HG03571 (cell line): ENCODE results near the gene NENF.
"Not testable (repeated sequence)": the region's sequence is repeated elsewhere in the genome, so short reads cannot be mapped to it uniquely, and the experiment has no call there.

ENCODE experiments used
- ATAC-seq: cut with Tn5 transposase; IDR thresholded peaks from one replicate; pipeline ENCODE4 v1.9.1; 2021; ENCODE audit not compliant: unreplicated experiment

The NENF gene

DNA sequence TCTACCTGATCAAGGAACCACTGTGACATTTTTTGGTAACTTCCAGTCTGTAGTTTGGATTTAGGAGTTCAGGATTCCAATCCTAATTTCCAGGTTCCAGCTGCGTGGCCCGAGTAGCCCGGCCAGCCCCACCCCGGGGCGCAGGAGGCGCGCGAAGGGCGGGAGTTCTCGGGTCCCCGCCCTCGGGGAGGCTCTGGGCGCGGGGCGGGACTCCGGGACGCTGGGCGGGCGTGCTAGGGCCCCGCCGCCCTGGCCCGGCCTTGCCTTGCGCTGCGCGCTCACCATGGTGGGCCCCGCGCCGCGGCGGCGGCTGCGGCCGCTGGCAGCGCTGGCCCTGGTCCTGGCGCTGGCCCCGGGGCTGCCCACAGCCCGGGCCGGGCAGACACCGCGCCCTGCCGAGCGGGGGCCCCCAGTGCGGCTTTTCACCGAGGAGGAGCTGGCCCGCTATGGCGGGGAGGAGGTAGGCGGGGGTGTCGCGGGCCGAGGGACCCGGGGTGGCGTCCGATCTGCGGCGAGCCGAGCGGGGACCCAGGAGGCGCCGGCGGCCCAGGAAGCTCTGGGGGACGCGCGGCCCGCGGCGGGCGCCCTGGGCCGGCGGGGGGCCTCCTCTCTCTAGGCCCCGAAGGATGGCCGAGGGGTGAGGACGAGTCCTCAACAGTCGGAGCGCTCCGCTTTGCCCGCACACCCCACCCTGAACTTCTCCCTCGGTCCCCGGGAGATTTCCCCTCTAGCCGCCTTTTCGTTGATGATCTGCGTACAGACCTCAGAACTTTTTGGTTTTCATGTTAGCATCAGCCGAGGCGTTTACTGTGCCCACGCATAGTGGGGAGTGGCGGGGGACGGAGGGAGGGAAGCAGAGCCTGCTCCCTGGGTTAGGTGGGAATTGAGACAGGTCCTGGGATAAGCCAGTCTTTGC is at the start of gene NENF:
NENF (plus strand) TSS at position 260 of the 916 bp plus-strand sequence; CDS start at position 284, 24 bp downstream.
- ATAC-seq = peak; percentile 98

DNA sequence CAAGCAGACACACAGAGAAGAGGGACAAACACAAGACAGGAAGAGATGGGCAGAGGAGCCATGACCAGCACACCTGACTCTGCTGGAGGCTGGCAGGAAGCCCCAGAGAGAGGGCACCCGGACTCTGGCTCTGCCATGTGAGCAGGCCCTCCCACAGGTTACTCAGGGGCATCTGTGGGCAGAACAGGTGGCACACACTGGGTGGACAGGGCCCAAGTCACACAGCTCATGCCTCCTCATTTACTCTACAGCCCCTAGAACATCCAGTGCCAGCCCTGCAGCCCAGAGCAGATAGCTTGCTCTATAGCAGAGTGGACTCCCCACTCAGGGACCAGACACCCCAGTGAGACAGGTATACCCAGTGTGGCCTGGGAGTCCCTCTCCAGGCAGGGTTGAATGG is 46.7 kb upstream of the NENF start:
- no peak for ATAC-seq

DNA sequence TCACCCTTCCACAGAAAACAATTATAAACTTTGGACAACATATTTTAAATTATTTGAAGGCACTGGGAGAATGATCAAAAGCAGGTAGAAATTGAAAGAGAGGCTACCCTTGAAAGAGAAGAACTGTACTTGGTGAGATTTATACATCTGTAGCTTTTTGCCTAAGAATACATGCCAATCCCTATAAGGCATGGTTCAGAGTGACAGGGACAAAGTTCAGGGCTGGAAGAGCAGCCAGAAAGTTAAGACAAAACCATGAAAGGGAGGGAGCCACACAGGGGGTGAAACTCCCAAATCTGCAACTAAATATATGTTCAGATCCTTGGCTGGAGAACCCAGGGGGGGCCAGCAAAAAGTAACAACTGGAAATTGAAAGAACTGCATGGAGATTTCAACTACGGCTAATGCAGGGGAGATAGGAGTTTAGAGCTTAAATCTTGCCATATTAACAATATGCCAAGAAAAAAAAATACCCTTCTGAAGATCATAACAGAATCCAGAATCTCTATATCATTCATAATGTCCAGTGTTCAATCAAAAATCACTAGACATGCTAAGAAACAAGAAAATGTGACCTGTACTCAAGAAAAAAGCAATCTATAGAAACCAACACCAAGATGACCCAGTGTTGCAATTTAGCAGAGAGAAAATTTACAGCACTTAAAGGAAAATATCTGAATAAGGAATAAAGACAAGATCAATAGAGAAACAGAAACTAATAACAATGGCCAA is 43.6 kb upstream of the NENF start:
- ATAC-seq = no peak

DNA sequence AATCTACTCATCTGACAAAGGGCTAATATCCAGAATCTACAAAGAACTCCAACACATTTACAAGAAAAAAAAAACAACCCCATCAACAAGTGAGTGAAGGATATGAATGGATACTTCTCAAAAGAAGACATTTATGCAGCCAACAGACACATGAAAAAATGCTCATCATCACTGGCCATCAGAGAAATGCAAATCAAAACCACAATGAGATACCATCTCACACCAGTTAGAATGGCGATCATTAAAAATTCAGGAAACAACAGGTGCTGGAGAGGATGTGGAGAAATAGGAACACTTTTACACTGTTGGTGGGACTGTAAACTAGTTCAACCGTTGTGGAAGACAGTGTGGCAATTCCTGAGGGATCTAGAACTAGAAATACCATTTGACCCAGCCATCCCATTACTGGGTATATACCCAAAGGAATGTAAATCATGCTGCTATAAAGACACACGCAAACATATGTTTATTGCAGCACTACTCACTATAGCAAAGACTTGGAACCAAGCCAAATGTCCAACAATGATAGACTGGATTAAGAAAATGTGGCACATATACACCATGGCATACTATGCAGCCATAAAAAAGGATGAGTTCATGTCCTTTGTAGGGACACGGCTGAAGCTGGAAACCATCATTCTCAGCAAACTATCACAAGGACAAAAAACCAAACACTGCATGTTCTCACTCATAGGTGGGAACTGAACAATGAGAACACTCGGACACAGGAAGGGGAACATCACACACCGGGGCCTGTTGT is 36.9 kb upstream of the NENF start:
- ATAC-seq = not testable (repeated sequence)

DNA sequence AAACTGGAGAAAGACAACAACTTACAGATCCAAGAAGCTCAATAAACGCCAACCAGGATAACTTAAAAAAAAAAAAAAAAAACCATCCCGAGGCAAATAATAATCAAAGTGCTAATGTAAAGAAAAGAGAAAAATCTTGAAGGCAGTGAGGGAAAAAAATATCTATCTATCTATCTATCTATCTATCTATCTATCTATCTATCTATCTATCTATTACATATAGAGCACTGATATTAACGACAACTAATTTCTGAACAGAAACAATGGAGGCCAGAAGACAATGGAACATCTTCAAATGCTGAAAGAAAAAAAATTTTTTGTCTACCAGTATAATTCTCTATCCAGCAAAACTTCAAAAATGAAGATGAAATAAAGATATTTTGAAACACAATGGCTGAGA is 36.1 kb upstream of the NENF start:
- no peak for ATAC-seq

DNA sequence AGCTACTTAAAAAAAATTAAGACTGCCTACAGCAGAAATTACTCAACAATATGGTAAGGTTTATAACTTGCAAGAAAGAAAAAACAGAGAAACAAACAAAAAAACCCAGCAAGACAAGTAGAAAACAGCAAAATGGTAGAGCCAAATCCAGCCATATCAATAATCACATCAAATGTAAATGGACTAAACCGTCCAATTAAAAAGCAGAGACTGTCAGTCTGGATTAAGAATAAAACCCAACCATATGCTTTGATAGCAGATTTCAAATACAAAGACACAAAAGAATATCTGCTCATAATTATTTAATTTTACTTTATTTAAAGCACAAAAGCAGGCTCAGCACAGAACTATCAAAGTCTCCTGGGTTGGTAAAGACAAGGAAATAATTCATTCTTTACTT is 35.5 kb upstream of the NENF start:
- no peak for ATAC-seq

DNA sequence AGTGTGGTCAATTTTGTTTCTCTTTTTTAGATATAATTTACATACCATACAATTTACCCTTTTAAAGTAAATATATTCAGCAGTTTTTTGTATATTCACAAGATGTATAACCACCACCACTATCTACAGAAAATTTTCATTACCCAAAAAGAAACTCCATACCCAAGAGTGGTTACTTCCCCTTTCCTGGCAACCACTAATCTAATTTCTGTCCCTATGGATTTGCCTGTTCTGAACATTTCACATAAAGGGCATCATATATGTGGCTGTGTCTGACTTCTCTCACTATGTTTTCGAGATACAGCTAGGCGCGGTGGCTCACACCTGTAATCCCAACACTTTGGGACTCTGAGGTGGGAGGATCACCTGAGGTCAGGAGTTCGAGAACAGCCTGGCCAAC is 31.7 kb upstream of the NENF start:
- no peak for ATAC-seq

DNA sequence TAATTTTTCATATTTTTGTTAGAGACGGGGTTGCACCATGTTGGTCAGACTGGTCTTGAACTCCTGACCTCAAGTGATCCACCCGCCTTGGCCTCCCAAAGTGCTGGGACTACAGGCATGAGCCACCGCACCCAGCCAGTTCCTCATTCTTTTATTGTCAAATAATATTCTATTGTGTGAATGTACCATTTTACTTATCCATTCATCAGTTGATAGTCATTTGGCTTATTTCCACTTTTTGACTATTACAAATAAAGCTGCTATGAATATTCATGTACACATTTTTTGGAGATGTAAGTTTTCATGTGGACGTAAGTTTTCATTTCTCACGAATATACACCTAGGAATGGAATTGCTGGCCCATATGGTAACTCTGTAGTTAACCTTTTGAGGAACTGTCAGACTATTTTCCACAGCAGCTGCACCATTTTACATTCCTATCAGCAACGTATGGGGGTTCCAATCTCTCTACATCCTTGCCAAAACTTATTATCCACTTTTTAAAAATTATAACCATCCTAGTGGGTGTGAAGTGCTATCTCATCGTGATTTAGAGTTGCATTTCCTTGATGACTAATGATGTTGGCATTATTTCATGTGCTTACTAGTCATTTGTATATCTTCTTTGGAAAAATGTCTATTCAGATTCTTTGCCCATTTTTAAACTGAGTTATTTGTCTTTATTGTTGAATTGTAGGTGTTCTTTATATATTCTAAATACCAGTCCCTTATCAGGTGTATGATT is 30.7 kb upstream of the NENF start:
- ATAC-seq = no peak

DNA sequence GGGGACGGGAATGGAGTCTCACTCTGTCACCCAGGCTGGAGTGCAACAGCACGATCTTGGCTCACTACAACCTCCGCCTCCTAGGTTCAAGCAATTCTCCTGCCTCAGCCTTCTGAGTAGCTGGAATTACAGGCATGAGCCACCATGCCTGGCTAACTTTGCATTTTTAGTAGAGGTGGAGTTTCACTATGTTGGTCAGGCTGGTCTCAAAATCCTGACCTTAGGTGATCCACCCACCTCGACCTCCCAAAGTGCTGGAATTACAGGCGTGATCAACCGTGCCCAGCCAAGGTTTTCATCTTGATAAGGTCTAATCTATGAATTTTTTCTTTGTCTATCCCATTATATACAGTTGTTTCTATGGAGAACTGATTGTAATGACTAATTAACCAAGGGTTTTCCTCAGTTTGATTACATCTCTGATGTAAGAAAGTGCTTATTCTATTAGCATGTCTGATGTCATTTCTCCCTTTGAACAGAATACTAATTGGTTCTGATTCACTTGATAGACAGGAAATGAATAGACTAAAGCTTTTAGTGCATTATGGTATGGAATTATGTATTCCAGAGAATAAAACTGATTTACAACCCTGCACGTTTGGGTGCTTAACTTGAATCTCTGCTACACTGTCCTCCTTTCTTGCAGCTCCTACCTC is 29.9 kb upstream of the NENF start:
- ATAC-seq = no peak

DNA sequence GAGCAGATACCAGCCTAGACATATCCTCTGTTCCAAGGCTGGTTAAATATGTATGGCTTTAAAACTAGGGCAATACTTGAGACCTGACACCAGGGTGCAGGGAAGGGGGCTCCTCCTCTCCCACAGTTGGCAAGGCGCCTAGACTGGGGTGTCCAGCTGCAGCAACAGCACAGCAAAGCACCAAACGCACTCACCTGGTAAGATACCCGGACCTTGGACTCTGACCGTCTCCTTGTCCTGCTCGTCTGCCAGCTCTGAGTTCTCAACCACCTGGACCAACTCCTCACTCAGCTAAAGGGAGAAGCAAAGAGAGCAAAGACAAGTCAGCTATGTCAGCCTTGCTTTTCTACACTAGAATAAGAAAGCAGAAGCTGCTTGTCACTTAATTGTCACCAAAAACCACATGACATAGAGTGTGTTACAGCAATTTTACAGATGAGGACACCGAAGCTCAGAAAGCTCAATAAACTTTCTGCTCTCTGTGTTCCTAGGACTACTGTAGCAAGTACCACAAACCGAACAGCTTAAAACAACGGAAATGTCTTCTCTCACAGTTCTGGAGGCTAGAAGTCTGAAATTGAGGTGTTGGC is 22.4 kb upstream of the NENF start:
- ATAC-seq = no peak

DNA sequence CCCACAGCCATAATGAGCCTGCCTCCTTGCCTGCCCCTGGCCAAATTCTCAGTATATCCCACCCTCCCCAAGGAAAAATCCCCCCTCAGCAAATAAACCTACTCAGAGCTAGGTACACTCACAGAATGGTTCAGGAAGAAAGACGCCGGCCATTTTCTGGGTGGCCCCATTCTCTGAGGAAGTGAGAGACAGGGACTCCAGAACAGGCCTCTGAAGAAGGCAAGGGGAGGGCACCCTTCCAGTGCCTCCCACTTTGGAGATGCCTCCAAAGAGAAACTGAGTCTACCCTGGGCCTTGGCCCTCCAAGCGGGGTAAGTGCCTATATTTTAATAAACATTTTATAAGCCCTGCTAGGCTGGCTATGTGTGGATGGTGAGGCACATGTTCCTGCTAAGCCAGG is 20.3 kb upstream of the NENF start:
- no peak for ATAC-seq

DNA sequence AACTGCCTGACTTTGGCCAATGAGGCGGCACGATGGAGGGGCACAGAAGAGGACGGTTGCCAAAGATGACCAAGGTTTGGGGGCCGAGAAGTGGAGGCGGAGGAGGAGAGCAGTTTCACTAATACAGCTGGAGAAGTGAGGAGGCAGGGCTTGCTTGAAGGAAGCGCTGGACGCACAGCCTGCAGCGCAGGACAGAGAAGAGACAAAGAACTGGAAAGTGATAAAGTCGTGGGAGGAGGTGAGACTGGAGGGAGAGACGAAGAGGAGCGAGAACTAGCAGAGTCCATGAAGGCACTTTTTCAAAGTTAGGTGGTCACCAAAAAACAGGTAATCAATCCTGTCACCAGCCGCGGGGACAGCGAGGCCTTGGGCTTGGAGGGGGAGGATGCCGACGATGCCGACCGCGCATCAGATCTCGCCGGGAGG is 18.8 kb upstream of the NENF start:
- ATAC-seq = peak; percentile 2

DNA sequence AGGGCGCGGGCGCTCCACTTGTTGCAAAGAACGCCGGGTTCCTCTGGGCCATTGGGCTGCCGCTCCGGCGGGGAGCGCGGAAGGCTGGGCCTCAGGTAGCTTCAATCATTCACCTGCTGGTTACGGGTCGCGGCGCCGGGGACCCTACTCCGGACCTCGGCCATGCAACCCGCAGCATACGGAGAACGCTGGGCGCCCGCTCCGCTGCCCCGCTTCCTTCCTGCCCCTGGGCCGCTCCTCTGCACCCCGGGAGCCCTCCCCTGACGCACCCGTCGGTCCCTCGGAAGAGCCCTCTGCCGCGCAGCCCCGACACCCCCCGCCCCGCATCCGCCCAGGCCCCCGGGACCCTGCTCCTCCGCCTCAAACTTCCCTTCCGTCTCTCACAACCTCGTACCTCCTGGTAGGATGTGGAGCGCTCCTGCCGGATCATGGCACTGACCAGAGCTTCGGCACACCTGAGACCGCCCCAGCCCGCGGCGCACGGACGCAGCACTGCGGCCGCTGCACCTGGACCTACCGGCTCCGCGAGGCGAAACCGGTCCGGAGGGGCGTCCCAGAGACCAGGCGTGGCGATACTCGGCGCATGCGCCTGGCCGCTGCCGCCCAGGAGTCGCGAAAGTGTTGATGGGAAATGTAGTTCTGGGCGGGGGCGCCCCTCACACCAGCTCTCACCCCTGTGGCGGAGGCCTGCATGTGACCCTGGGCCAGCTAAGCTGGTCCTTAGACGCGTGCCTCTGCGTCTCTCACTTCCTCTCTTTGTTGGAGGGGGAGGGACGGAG is 18.2 kb upstream of the NENF start, which contains the start of gene PACC1:
PACC1 (minus strand) TSS at position 559 of the 779 bp plus-strand sequence; CDS start at position 430, 129 bp downstream.
- peak; percentile 98 for ATAC-seq

DNA sequence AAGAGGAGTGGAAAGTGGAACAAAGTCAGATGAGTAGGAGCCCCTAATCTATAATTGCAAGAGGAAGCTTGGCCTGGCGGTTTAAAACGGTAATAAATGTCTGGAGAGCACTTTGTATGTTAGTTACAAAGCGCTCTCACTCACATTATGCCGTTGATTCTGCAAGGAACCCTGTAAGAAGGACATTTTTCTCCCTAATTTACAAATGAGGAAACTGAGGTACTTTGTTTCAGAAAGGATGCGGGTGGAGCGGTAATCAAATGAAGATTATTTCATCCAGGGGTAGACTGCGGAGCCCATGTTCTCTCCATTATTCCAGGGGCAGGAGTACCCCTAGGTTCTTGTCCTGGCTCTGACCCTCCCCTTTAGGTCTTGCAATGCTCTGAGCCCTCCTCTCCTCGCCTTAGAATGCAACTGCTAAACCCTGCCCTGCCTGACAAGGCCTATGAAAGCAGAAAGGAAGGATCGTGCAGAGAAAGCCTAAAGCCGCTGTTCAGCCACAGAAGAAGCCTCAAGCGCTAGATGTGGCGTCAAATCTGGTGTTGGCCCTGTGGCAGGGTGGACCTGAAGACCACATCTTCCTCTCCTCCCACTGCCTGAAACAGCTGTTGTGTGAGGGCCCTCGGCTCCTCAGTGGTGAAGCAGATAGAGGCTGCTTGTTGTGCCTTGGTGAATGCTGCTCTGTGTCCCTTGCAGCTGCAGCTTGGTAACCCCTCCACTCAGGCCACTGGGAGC is 17.4 kb upstream of the NENF start:
- no peak for ATAC-seq

DNA sequence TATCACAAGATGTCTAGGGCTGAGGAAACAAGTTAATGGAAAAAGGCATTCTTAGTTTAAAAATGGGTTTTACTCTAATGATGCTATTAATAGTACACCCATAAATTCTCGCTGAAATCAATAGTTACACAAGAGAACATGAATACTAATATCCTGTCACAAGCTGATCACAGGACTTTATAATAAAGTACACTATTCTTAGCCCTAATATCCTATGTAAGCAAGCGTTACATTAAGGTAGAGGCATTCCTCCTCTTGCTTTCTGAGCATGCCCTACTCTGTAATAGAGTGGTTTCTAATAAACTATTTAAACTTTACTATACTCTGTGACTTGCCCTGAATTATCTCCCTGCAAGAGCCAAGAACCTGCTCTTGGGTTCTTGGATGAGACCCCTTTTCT is 11.6 kb upstream of the NENF start:
- no peak for ATAC-seq

DNA sequence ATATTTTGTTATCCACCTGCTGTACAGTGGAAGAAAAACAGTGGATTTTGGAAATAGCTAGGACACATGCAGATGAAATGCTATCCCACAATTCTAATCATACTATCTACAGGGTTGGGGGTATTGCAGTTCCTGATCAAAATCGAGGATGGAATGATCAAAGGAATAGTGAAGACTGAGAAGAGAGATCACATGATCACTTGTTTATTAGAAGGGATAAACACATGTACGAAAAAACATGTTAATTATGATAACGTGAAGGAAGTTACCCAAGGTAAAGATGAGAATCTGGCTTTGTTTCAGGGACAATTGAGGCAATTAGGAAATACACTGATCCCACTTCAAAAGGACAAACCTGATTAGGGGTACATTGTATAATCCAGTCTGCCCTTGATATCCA is 8.8 kb upstream of the NENF start:
- ATAC-seq = no peak

DNA sequence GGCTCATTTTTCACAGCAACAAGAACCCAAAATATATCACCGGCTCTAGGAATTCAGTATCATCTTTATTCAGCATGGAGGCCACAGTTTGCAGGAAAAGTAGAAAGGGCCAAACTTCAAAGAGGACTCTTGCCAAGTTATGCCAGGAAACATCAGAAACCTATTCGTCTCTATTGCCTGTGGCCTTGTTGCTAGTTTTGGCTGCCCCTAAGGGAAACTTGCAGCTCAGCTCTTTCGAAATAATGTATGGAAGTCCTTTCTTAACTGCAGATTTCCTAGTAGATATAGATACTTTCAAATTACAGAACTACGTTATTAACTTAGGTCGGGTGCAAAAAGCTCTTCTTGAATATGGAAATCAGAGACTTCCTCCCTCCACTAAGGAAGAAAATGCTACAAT is 4.2 kb upstream of the NENF start:
- ATAC-seq = no peak

DNA sequence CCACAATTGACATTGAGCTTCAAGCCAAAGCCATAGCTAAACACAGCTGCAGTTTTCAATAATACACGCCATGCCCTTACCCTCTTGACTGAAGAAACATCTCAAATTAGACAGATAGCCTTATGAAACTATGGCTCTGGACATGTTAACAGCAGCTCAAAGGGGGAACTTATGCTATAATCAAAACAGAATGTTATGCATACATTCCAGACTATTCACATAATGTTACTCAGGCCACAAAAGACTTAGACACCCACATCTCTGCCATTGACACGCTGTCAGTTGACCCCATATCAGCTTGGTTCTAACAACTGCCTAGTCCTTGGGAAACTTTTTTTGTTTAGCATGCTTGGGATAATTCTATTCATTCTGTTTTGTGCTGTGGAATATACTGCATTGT is 2.3 kb upstream of the NENF start:
- ATAC-seq = no peak
